ENCODE data around the gene CPLX1.
"Not testable (repeated sequence)": the region's sequence is repeated elsewhere in the genome, so short reads cannot be mapped to it uniquely, and the experiment has no call there.

The CPLX1 gene

GRCh38 chr4:819401-820229 lies 6.3 kb downstream of the CPLX1 start:
- no peak for DNase-seq (ENCODE audit: low read depth)

- no peak for DNase-seq (ENCODE audit: low read depth)
Observed at GRCh38 chr4:818106-818921, 7.6 kb downstream of the CPLX1 start.

- no peak for DNase-seq (ENCODE audit: low read depth)
Observed at GRCh38 chr4:815464-816146, 10.3 kb downstream of the CPLX1 start.

GRCh38 chr4:814312-814850 lies 11.5 kb downstream of the CPLX1 start:
- no peak for DNase-seq (ENCODE audit: low read depth)

- no peak for DNase-seq (ENCODE audit: low read depth)
Observed at GRCh38 chr4:813900-814299, 12.0 kb downstream of the CPLX1 start.

GRCh38 chr4:808860-809570 lies 16.9 kb downstream of the CPLX1 start:
- DNase-seq (ENCODE audit: low read depth), result no peak

- no peak for DNase-seq (ENCODE audit: low read depth)
Observed at GRCh38 chr4:807792-808191, 18.1 kb downstream of the CPLX1 start.

GRCh38 chr4:806979-807378 lies 18.9 kb downstream of the CPLX1 start:
- not testable (repeated sequence) for DNase-seq (ENCODE audit: low read depth)

- no peak for DNase-seq (ENCODE audit: low read depth)
Observed at GRCh38 chr4:804804-805203, 21.1 kb downstream of the CPLX1 start.

- DNase-seq (ENCODE audit: low read depth), result no peak
Observed at GRCh38 chr4:803884-804283, 22.0 kb downstream of the CPLX1 start.

GRCh38 chr4:801436-802124 lies 24.3 kb downstream of the CPLX1 start:
- no peak for DNase-seq (ENCODE audit: low read depth)

- no peak for DNase-seq (ENCODE audit: low read depth)
Observed at GRCh38 chr4:797066-797465, 28.9 kb downstream of the CPLX1 start.

- DNase-seq (ENCODE audit: low read depth), result no peak
Observed at GRCh38 chr4:796206-796605, 29.7 kb downstream of the CPLX1 start.

- no peak for DNase-seq (ENCODE audit: low read depth)
Observed at GRCh38 chr4:795726-796119, 30.2 kb downstream of the CPLX1 start.

GRCh38 chr4:794900-795725 lies 30.8 kb downstream of the CPLX1 start:
- DNase-seq (ENCODE audit: low read depth), result no peak

- DNase-seq (ENCODE audit: low read depth), result peak; percentile 25
Observed at GRCh38 chr4:793941-794621, 31.8 kb downstream of the CPLX1 start.

- no peak for DNase-seq (ENCODE audit: low read depth)
Observed at GRCh38 chr4:793093-793861, 32.7 kb downstream of the CPLX1 start.

GRCh38 chr4:792626-793092 lies 33.3 kb downstream of the CPLX1 start:
- DNase-seq (ENCODE audit: low read depth), result no peak

All from EH (cell line).